Umbilical cord (tissue), 2 donors: ENCODE data around the gene SCYGR1. TPM values are rescaled to one million over a fixed set of nuclear protein-coding genes. Genes with fewer than 3 reads are reported as not detected.
"Not testable (repeated sequence)": the region's sequence is repeated elsewhere in the genome, so short reads cannot be mapped to it uniquely, and the experiment has no call there.

Source experiments
- DNase-seq: peaks from one replicate; pipeline ENCODE4 v3.0.0-alpha.2; 2015; ENCODE audit warnings: low spot score
- total RNA-seq: library from RNA; depleted of rRNA; stranded (reverse); fragments of >200 nt; gene quantifications from one replicate; pipeline ENCODE4 v1.2.3, GENCODE V29; 2014; ENCODE audit warnings: low replicate concordance; ENCODE audit not compliant: insufficient read depth

Gene SCYGR1
- total RNA-seq: not detected

DNA sequence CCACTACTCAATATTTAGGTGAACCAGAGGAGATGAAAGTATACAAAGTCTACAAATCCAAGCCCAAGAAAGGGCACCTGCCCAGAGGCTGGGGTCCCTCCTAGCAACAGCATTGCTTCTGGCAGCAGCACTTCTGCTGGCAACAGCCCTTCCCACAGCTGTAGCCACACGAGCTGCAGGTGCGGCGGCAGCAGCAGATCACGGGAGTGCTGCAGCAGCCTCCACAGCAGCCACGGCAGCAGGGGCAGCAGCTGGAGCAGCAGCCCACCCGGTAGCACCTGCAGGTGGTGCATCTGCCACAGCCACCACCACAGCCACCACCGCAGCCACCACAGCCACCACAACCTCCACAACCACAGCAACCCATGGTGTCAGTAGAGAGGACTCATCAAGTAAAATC is at the start of gene SCYGR1:
Gene SCYGR1, minus strand, starts transcription at position 367 of the 400 bp plus-strand sequence. Its CDS starts 0 bp downstream, at position 367.
- not testable (repeated sequence) for DNase-seq

- DNase-seq: no peak
These were observed 48.9 kb upstream of the SCYGR1 start for GRCh38 chr2:227436436-227437174.

DNA sequence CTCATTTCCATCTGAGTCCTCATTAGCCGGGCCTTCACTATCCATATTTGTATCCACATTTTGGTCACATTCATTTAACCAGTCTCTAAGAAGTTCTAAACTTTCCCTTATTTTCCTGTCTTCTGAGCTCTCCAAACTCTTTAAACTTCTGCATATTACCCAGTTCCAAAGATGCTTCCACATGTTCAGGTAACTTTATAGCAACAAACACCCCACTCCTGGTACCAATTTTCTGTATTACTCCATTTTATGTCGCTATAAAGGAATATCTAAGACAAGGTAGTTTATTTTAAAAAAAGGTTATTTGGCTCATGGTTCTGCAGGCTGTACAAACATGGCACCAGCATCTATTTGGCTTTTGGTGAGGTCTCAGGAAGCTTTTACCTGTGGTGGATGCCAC is 45.4 kb upstream of the SCYGR1 start:
- no peak for DNase-seq

DNA sequence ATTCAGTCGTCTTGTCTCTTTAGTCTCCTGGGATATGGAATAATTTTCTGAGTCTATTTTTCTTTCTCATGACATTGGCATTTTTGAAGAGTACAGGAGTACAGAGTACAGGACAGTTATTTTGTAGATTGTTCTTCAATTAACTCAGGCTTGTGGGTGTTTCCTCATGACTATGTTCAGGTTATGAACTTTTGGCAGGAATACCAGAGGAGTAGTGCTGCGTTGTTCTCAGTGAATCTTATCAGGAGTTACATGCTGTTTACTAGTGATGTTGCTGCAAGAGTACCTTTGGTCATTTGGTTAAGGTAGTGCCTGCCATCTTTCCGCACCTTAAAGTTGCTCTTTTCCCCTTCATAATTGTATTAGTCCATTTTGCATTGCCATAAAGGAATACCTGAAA is 42.9 kb upstream of the SCYGR1 start:
- no peak for DNase-seq

DNA sequence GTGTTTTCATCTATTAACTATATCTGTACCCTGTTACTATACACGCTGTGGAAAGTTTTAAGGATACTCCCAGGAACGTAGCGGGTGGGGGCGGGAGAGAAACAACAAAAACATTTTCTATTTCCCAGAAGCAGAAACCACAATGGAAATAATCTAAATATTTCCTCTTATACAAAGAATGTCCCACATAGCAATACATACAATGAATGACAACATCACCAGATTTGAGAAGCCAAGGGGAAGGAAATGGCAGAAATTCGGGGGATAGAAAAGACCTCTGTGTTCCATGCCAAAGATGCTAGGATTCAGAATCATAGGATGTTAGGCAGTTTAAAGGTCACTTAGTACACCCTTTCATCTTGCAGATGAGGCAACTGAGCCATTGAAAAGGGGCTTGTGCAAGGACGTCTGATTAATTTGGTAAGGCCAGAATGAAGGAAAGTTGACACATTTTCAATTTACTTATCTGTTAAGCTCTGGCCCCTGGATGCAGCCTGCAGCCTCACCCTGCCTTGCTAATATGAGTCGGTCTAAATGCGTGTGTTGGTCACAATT is 41.1 kb upstream of the SCYGR1 start:
- DNase-seq: no peak

GRCh38 chr2:227423656-227424499 is 36.1 kb upstream of the SCYGR1 start:
- DNase-seq: no peak

DNA sequence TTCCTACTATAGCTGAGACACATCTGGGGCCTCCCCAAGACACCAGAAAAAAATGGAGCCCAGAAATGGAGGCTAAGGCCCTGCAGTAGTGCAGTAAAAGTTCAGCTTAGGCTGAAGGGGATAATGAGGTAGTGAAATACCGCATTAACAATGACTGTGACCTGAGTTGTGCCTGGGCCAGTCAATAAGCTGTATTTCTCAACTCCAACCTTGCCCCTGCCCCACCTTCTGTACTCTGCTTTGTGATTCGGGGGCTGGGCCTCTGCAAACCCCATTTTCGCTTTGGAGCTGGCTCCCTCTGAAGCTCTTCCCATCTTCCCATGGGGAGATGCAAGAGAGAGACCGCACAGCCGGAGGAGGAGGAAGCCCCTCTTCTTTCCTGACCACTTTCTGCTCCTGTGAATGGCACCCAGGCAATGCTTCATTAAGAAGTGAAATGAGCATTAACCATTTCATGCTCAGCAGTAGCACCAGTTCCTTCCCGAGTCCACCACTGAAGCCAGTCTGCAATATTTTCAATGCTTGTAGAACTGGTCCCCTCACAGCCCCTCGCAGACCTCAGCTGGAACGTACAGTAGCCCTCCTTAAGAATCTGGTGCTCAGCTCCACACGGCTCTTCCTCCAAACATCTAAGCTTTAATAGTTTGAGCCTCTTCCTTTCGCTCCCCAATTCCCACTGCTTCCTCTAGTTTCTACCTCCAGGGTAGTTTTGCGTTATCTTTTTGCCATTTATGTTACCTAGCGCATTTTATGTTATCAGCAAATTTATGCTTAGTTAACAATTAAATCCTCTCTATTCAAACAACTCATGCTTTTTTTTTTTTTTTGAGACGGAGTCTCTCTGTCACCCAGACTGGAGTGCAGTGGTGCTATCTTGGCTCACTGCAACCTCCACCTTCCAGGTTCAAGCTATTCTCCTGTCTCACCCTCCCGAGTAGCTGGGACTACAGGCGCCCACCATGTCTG is 32.6 kb upstream of the SCYGR1 start:
- DNase-seq: no peak

DNA sequence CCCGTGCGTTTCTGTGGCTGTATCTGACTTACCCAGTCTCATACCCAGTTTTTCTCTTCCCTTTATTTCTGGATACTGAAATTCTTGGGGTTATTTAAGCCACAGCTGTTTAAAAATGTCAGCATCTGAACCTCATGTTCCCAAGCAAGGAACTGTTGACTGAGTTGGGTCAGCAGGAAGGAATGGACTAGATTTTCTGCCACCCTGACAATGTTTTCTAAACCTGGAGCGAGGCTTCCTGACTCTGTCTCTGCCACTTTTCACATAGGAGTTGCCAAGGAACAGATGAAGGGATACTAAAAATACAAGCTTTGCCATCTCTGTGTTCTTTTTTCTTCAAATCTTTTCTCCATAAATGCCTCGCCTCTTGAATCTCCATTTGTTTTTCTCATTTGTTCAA is 29.0 kb upstream of the SCYGR1 start:
- no peak for DNase-seq

GRCh38 chr2:227415538-227416424 is 28.0 kb upstream of the SCYGR1 start:
- DNase-seq: peak; percentile 49

DNA sequence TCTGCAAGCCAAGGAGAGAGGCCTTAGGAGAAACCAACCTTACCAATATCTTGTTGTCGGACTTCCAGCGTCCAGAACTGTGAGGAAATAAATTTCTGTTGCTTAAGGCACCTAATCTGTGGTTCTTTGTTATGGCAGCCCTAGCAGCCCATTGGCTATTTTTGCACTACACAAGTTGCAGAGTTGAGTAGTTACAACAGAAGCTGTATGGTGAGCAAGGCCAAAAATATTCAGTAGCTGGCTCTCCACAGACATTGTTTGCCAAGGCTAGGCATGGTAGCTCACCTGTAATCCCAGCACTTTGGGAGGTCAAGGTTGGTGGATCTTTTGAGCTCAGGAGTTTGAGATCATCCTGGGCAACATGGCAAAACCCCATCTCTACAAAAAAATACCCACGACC is 27.1 kb upstream of the SCYGR1 start:
- no peak for DNase-seq

GRCh38 chr2:227413371-227413770 is 25.6 kb upstream of the SCYGR1 start:
- DNase-seq: no peak

- DNase-seq: no peak
These were observed 25.1 kb upstream of the SCYGR1 start for GRCh38 chr2:227412877-227413276.

- no peak for DNase-seq
These were observed 24.2 kb upstream of the SCYGR1 start for GRCh38 chr2:227411990-227412350.

- DNase-seq: no peak
These were observed 23.7 kb upstream of the SCYGR1 start for GRCh38 chr2:227411320-227411989.

- no peak for DNase-seq
These were observed 22.4 kb upstream of the SCYGR1 start for GRCh38 chr2:227410191-227410590.

DNA sequence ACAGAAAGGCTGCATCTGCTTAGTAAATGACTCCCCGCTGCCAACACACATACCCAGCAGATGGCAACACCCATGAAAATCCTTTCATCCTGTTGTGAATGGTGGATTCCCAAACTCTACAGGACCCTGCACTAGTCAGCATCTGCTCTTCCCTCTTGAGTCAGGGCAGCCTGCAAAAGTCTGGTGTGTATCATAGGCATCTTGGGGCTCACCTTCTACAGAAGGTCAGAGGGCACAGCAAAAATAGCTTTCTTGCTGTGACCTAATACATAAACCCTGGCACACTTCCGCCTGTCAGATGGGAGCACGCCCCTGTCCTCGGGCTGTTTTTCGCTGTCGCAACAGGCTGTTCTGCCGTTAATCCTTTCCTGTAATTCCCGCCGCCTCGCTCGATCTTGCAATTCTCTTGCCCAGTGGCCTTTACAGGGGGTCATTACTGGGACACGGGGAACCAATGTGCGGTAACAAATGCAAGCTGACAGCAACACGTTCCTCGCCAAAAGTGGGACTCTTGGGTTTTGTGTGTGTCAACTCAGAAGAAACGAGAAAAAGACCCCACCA is 19.9 kb upstream of the SCYGR1 start:
- peak; percentile 8 for DNase-seq

- peak; percentile 98 for DNase-seq
These were observed 18.7 kb upstream of the SCYGR1 start for GRCh38 chr2:227406177-227407031.

DNA sequence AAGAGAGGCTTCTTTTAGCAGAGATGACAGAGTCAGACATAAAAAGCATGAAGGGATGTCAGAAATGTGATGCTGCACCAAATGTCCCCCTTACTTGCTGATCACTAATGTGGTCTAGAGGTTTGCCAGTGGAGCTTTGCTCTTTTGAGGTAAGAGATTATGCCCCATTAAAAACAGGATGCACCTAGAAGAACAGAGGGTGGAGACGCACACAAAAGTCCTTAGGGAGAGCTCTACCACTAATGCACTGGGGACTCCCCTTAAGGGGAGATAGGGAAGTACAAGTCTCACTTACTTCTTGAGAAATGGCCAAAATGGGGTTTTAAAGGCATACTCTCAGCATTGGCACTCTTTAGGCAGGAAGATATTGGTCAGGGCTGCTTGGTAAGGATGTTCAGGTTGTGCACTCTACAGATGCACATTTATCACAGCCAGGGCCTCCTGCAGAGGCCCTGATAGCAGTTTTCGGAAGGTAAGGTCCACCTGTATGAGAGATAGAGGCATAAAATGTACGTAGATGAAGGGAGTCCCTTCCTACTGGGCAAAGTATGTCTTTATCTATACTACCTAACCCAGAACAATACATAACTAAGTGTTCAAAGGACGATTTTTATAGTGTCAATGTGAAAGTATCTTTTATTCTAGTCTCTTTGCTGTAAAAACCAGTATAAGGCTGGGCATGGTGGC is 17.0 kb upstream of the SCYGR1 start:
- DNase-seq: no peak
